ENCODE results near the gene VCAM1.
"Not testable (repeated sequence)": the region's sequence is repeated elsewhere in the genome, so short reads cannot be mapped to it uniquely, and the experiment has no call there.

Gene VCAM1

DNA sequence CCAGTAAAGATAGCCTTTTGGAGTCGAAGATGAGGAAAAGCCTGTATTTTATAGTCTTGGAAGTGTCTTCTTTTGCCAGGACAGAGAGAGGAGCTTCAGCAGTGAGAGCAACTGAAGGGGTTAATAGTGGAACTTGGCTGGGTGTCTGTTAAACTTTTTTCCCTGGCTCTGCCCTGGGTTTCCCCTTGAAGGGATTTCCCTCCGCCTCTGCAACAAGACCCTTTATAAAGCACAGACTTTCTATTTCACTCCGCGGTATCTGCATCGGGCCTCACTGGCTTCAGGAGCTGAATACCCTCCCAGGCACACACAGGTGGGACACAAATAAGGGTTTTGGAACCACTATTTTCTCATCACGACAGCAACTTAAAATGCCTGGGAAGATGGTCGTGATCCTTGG lies at the start of gene VCAM1:
Gene VCAM1 (plus strand): TSS at position 253 of the 400 bp plus-strand sequence. CDS start 119 bp downstream, at position 372.
- peak; percentile 64 for DNase-seq (ENCODE audit: low spot score)

DNA sequence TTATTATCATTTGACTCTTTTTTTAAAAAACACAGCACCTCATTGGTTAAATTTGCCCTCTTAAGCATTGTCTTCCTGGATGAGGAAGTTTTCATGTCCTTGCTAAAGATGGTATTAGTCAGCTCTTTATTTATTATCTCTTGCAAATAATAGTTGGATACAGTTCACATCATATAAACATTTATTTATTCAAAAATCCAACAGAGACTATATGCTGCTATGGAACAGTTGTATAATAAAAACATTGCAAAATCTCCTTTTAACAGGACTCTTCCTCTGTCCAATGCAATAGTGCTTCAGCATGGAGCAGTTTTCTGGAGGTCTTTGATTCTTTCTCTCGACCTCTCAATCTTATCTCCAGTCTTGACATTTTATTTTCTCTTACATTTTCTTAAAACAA lies 49.5 kb upstream of the VCAM1 start:
- no peak for DNase-seq (ENCODE audit: low spot score)

GRCh38 chr1:100671601-100672000 lies 47.9 kb upstream of the VCAM1 start:
- DNase-seq (ENCODE audit: low spot score) = no peak

DNA sequence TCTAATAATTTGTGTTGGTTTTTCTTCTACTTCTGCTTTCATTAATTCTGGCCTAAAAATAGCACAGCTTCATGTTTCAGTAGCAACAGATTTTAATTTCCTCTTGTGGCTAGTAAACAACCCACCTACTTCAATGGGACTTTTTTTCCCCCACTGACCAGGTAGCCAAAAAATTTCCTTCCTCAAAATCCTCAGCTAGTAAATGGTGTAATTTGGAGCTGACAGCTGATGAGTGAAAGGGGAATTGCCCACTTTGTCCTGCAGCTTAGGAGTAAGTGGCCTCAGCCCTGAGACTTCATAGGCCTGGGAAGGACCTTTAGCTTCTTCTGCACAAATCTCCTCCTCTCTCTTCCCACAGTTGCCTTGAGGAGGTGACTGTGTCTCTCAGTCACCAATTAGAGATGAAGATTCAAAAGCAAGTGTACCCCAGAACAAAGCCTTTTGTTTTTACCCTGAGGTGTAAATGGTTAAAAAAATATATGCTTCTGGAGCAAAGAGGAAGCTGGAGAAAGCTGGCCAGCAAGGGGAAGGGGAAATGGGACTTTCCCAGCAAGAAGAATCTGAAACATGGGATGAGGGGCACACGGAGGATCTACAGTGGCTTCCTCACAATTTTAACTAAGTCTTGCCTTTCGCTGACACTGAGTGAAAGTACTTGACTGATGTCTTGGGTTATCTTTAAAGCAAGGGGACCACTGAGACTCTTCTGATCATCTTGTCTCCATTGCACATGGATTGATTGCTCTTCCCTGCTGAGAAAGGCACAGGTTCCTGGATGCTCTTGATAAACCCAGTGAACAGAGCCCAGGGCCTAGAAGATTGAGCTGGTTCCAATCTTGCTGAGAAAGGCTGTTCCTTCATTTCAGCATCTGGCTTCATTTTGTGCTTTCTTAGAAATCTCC lies 35.8 kb upstream of the VCAM1 start:
- DNase-seq (ENCODE audit: low spot score) = no peak

DNA sequence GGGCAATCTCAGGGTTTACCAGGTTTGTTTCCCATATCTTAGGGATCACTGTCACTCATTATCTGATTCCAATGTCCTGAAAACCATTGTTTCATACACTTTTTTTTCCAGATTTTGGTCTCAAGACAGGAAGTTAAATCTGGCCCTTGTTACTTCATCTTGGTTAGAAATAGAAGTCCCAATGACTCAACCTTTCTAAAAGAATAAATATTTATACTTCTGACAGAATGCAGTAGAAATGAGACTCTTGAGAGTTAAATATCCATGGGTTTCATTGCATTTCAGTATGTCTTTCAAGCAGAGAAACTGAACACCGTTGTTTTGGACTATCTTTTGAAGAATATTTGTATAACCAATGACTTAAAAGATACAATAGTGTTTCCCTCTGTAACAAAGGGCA lies 19.8 kb upstream of the VCAM1 start:
- no peak for DNase-seq (ENCODE audit: low spot score)

DNA sequence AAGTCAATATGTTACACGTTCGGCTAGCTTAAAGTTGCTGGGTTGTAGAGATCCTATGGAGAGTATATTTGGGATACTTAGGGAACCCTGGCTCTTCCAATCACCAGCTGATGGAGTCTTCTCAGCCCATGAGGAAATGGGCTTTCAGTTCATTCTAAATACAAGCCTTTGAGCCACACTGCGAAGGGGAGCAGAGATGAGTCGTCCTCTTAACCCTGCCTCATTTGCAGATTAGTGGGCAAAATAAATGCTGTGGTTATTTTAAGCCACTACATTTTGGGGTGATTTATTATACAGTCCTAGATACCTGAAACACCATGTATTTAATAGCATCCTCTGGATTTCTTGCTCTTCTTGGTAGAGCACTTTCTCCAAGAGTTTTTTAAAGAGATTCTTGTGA lies 19.0 kb upstream of the VCAM1 start:
- DNase-seq (ENCODE audit: low spot score) = no peak

DNA sequence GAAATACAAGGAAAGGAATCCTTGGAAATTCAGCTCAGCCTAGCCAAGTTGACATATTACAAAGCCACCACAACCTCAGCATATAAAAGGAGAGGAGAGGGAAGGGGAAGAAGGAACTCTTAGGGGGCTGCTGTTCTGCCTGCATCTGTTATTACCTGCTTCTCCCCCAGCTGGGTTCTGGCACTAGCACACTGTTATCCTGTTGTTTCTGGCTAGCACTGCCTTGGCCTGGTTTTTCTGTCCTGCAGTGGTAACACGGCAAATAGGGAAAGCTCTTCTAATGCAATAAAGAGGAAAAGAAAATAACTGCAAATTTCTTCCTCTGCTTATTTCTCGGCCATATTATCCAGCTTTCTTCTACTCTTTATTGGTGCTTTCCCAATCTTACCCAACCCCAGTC lies 16.5 kb upstream of the VCAM1 start:
- no peak for DNase-seq (ENCODE audit: low spot score)

- DNase-seq (ENCODE audit: low spot score) = no peak
These were observed 15.8 kb upstream of the VCAM1 start for GRCh38 chr1:100703716-100704115.

- no peak for DNase-seq (ENCODE audit: low spot score)
These were observed 15.1 kb upstream of the VCAM1 start for GRCh38 chr1:100704473-100704872.

GRCh38 chr1:100706296-100706695 lies 13.2 kb upstream of the VCAM1 start:
- DNase-seq (ENCODE audit: low spot score) = no peak

GRCh38 chr1:100706856-100707255 lies 12.7 kb upstream of the VCAM1 start:
- DNase-seq (ENCODE audit: low spot score) = no peak

GRCh38 chr1:100708476-100709062 lies 11.0 kb upstream of the VCAM1 start:
- DNase-seq (ENCODE audit: low spot score) = no peak

- DNase-seq (ENCODE audit: low spot score) = no peak
These were observed 8.4 kb upstream of the VCAM1 start for GRCh38 chr1:100710906-100711682.

DNA sequence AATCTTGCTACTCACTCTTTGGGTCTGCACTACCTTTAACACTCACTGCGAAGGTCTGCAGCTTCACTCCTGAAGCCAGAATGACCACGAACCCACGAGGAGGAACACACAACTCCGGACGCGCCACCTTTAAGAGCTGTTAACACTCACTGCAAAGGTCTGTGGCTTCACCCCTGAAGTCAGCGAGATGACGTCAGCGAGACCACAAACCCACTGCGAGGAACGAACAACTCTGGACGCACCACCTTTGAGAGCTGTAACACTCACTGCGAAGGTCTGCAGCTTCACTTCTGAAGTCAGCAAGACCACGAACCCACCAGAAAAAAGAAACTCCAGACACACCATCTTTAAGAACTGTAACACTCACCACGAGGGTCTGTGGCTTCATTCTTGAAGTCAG lies 6.5 kb upstream of the VCAM1 start:
- not testable (repeated sequence) for DNase-seq (ENCODE audit: low spot score)

DNA sequence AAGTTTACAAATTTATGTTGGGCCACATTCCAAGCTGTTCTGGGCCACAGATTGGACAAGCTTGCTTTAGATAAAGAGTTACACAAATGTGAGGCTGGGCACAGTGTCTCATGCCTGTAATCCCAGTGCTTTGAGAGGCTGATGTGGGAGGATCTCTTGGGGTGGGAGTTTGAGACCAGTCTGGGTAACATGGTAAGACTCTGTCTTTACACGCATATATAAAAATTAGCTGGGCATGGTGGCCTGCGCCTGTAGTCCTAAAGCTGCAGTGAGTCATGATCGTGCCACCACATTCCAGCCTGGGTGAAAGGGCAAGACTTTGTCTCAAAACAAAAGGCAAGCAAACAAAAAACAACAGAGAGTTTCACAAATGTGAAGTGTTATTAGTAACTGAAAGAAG lies 5.9 kb upstream of the VCAM1 start:
- no peak for DNase-seq (ENCODE audit: low spot score)

- no peak for DNase-seq (ENCODE audit: low spot score)
These were observed 4.9 kb upstream of the VCAM1 start for GRCh38 chr1:100714599-100714998.

GRCh38 chr1:100717218-100717617 lies 2.3 kb upstream of the VCAM1 start:
- DNase-seq (ENCODE audit: low spot score) = no peak

GRCh38 chr1:100718581-100718980 lies 961 bp upstream of the VCAM1 start:
- no peak for DNase-seq (ENCODE audit: low spot score)

- DNase-seq (ENCODE audit: low spot score) = no peak
These were observed 559 bp downstream of the VCAM1 start for GRCh38 chr1:100720101-100720500.

- no peak for DNase-seq (ENCODE audit: low spot score)
These were observed 1.2 kb downstream of the VCAM1 start for GRCh38 chr1:100720751-100721150.

GRCh38 chr1:100721526-100722207 lies 2.1 kb downstream of the VCAM1 start:
- DNase-seq (ENCODE audit: low spot score) = no peak

DNA sequence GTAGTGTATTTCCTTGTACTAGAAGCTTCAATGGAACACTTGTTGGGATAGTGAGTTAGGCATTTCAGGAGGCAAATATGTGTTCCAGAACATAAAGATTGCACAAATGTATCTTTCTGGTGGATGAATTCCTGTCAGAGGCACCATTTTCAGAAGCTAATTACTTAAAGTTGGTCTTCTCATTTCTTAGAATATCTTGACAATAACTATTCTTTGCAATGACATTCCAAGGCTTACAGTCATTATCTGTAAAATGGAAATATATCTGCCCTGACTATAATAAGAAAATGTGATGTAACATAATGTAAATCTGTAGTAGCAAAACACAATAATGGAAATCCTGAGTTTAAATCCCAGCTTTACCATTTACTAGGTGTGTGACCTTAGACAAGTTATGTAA lies 2.7 kb downstream of the VCAM1 start:
- DNase-seq (ENCODE audit: low spot score) = no peak

Measured in iPS-NIHi11 (cell line).